GM21825 (cell line): ENCODE results near the gene GNL3L.
A peak's percentile ranks its signal among the peaks of the same experiment; 100 is the strongest.
"Not testable (repeated sequence)": the region's sequence is repeated elsewhere in the genome, so short reads cannot be mapped to it uniquely, and the experiment has no call there.

Experiments
- ATAC-seq: cut with Tn5 transposase; IDR thresholded peaks from one replicate; pipeline ENCODE4 v1.9.1; 2021; ENCODE audit warnings: mild to moderate bottlenecking, moderate library complexity; ENCODE audit not compliant: unreplicated experiment

Gene GNL3L

DNA sequence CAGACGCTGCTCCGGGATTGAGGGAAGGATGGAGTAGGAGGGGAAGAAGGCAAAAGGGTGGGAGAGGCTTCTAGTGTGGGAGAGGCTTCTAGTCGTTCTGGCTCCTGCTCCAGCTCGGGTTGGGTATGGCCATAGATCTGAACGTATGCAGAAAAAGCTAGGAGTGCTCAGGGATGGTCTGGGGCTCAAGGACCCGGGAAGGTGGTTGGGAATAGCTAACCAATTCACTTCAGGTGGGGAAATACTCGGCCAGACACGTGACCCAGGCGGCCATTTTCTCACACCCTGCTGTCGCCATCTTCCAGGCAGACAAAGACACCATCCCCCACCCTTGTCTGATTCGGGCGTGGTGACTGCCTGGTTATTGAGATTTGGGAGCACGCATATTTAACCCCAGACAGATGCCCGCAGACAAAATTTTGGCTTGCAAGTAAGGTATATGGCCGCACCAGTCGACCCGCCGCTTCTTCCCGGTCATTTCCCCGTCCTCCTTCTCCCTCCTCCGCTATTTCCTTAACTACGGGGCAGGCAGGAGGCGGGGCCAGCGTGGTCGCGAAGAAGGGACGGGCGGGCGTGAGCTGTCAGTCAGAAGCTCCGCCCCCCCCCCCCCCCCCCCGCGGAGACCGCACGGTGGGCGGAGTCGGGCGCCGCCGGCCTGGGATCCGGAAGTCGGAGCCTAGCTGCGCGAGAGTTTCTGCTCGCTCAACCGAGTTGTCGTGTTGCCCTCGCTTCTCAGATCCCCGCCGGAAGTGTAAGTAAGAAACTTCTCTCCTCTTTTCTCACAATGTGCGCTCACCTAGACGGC, at the start of gene GNL3L:
Gene GNL3L, plus strand, starts transcription at position 668 of the 805 bp plus-strand sequence. CDS start 2,348 bp downstream, outside the sequence.
- peak; percentile 86 for ATAC-seq

DNA sequence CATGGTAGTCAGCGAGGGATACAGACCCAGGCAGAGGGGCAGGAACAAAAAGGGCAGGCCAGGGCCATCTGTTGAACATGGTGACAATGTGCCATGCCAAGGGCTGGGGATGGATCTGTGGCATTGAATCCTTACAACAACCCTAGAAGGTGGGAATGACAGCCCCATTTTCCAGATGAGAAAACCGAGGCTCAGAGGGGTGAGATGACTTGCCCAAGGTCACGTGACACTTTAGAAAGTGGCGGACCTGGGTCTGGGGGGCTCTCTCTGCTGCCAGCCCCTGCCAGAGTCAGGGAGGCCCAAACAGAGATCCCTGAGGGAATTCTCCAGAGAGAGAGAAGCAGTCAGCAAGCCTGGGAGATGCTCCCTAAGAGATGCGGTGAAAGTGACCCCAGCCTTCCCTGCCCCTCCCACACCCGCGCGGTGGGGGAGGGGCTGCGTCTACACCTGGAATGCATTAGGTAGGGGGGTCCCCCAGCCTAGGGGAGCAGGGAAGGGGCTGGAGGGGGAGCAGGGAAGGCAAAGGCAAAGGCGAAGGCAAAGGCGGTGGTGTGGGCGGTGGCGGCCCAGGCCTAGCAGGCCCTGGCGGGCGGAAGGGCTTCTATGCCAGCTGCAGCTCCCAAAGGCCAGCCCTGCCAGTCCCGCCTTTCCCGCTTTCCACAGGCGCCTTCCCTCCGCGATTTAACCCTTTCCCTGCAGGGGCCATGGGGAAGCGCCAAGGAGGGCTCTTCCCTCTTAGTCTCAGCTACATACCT, 47.0 kb upstream of the GNL3L start:
- ATAC-seq: no peak

GRCh38 chrX:54483946-54484345, 46.1 kb upstream of the GNL3L start:
- no peak for ATAC-seq

DNA sequence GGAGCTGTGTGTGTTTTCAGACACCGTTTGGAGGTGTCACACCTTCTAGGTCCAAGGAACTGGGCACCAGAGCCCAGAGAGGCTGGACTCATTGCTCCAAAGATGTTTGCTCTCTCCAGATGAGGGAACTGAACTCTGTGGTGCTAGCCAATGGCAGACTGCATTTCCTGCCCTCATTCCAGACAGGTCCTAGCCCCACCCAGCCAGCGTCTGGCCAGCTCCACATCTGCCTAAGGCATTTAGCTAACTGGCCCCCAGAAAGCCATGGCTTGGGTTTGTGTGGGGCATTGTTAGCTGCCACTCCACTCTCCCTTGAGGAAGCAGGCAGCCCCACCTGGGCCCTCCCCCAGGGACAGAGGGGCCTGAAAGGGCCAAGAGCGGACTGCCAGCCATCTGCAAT, 45.4 kb upstream of the GNL3L start:
- no peak for ATAC-seq

DNA sequence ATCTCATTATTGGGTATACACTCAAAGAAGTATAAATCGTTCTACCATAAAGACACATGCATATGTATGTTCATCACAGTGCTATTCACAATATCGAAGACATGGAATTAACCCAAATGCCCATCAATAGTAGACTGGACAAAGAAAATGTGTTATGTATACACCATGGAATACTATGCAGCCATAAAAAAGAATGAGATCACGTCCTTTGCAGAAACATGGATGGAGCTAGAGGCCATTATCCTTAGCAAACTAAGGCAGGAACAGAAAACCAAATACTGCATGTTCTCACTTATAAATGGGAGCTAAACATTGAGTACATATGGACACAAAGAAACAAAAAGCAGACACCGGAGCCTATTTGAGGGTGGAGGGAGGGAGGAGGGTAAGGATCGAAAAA, 40.2 kb upstream of the GNL3L start:
- not testable (repeated sequence) for ATAC-seq

DNA sequence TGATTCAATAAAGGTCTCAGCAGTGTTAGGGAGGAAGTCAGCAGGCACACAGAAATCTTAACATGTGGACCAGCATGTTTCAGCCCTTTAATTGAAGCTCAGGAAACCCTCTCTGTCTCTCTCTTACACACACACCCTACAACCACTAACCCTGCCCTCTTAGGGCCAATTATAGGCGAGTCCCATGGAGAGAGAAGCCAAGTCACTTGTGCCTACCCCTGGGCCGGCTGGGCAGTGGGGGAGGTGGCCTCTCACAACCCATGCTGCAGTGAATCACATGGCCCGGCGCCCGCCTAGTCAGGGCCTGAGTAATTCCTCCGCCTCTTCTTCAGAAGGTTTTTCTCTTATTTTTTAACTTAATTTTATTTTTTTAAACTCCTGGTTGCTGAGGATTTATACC, 37.7 kb upstream of the GNL3L start:
- ATAC-seq: no peak

GRCh38 chrX:54494166-54494988, 35.6 kb upstream of the GNL3L start:
- no peak for ATAC-seq

GRCh38 chrX:54494989-54495813, 34.8 kb upstream of the GNL3L start:
- no peak for ATAC-seq

- ATAC-seq: no peak
Measured at GRCh38 chrX:54495814-54496516, 34.1 kb upstream of the GNL3L start, which contains the start of gene FGD1. Gene FGD1 (minus strand): TSS chrX:54496234. CDS start chrX:54495432, 802 bp downstream.

- ATAC-seq: no peak
Measured at GRCh38 chrX:54496517-54496852, 33.5 kb upstream of the GNL3L start.

DNA sequence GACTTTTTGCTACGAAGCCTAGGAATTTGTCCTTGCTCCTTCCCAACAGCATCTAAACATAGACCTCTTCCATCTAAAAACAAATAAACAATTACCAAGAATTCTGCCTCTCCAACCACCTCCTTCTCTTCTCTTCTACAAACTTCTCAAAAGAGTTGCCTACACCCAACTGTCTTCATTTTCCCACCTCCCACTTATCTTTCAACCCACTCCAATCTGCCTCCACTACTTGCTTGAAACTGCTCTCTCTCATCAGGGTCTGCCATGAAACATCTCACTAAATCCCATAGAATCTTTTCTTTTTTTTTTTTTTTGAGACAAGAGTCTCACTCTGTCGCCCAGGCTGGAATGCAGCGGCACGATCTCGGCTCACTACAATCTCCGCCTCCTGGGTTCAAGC, 33.1 kb upstream of the GNL3L start:
- ATAC-seq: no peak

- no peak for ATAC-seq
Measured at GRCh38 chrX:54509400-54509799, 20.6 kb upstream of the GNL3L start.

DNA sequence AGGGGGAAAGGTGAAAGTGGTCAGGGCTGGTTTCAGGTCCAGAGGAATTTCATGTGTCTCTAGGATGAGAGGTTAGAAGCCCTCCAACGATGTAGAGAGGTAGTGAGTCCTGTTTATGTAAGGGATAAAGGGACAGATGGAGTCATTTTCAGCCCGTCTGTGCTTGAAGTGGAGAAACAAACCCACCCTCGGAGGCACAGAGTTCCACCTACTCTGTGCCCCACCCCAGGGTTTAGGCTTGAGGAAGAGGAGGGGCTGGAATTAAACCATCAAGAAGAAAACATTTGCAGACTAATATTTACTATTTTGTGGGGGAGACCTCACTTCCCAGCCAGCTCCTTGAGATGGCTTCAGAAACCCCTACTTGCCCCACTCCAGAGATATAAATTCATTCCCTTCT, 868 bp upstream of the GNL3L start:
- ATAC-seq: no peak

DNA sequence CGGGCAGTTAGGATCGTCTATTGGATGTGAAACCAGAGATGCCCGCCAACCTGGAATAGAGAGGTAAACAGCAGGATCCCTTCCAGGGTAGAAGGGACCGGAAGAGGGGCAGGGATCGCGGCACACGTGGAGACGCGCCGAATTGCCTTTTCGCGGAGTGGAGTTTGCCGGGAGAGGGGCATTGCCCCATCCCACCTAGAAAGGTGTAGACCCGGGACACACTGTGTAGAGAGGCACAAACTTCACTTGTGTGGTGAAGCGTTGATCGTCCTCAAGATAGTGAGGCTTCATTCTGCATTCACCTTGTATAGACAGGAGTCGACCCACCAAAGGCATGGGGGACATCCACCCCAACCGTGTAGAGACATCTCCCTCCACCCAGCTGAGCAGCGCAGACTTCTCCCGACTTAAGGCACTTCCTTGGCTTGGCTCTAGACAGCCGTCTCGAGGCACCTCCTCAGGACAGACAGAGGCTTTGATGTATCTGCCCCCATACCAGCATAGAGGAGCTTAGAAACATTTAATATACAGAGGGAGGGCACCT, 410 bp downstream of the GNL3L start:
- no peak for ATAC-seq

GRCh38 chrX:54534271-54534670, 4.3 kb downstream of the GNL3L start:
- no peak for ATAC-seq

GRCh38 chrX:54540289-54540688, 10.3 kb downstream of the GNL3L start:
- ATAC-seq: no peak

GRCh38 chrX:54542239-54542638, 12.2 kb downstream of the GNL3L start:
- ATAC-seq: not testable (repeated sequence)

DNA sequence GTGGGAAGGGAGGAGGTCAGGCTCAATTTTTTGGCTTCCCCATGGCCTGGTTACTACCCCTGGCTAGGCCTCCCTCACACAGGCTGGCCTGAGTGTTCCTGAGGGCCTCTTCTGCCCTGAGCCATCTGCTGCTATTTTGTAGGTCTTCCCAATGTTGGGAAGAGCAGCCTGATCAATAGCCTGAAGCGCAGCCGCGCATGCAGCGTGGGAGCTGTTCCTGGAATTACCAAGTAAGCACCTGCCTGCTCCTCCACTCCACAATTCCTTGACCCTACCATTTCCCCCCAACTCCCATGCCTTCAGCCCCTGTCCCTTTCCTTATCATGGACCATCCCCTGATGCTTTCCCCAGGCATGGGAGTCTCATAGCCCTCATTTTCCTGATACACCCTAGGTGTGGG, 20.8 kb downstream of the GNL3L start:
- no peak for ATAC-seq

GRCh38 chrX:54551801-54552200, 21.8 kb downstream of the GNL3L start:
- ATAC-seq: no peak

DNA sequence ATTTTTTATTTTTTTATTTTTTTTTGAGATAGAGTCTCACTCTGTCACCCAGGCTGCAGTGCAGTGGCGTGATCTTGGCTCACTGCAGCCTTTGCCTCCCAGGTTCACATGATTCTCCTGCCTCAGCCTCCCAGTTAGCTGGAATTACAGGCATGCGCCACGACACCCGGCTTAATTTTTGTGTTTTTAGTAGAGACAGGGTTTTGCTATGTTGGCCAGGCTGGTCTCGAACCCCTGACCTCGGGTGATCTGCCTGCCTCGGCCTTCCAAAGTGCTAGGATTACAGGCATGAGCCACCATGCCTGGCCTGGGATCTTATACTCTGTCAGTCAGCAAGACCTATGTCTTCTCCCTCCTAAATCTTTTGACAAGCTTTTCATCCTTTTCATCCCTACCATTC, 25.0 kb downstream of the GNL3L start:
- not testable (repeated sequence) for ATAC-seq
